ENCODE data around the gene ZBTB21. TPM values are rescaled to one million over a fixed set of nuclear protein-coding genes. Genes with fewer than 3 reads are reported as not detected.
A peak's percentile ranks its signal among the peaks of the same experiment; 100 is the strongest.
"Not testable (repeated sequence)": the region's sequence is repeated elsewhere in the genome, so short reads cannot be mapped to it uniquely, and the experiment has no call there.

The ZBTB21 gene
- total RNA-seq, 6 donors from 2014 or later, result 12.4 to 28.3 (median 16.7) TPM

GRCh38 chr21:41951876-41952567, 58.1 kb downstream of the ZBTB21 start:
- DNase-seq (no peak), ATAC-seq (ENCODE audit: low FRiP score in 2 of 2) (no peak)
- WGBS, 2 donors, result 73 to 83% methylated on average over 5 of the region's 5 CpGs
- H3K27ac ChIP-seq, result no peak overlapping the region
- no peaks in the 10 kb centered on the region for H3K36me3 ChIP-seq
- TF ChIP-seq CTCF (IDR thresholded peaks at IDR 0.05), result no peak
- no peak for TF ChIP-seq EP300 (IDR thresholded peaks at IDR 0.05)
- no peak for TF ChIP-seq POLR2AphosphoS5 (IDR thresholded peaks at IDR 0.05)
- no peak for TF ChIP-seq POLR2A (IDR thresholded peaks at IDR 0.05)
- peak overlapping the region in 3 of 4 donors; percentile 66 to 96 (median 83) for H3K4me3 ChIP-seq
- no peaks in the 10 kb centered on the region for H3K9me3 ChIP-seq
- H3K4me1 ChIP-seq, result peaks cover 30 to 48% (median 35%) of the 10 kb centered on the region in 4 donors
- H3K27me3 ChIP-seq, result no peaks in the 10 kb centered on the region

DNA sequence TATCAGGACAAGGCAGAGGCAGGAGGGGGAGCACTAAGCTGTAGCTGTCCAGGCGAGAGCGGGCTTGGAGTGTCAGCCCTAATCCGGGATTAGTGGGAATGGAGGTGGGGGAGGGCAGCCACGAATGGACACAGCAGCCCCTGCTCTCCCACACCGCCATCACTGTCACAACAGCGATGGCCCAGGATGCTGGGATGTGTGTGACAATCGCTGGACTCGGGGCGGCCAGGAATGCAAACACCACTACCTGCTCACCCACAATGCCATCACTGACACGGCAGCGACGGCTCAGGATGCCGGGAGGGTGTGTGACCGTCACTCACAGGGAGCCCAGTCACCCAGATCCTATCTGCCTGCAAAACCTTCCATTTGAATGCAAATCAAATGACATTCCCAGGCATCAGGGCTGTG, 59.2 kb downstream of the ZBTB21 start:
- WGBS, 2 donors, result 79 to 94% methylated on average over 6 to 14 of the region's 14 CpGs
- H3K4me1 ChIP-seq, result peaks cover 30 to 45% (median 34%) of the 10 kb centered on the region in 4 donors
- no peak for ATAC-seq (ENCODE audit: low FRiP score in 2 of 2)
- TF ChIP-seq EP300 (IDR thresholded peaks at IDR 0.05) (no peak), POLR2A (IDR thresholded peaks at IDR 0.05) (no peak), CTCF (IDR thresholded peaks at IDR 0.05) (no peak), POLR2AphosphoS5 (IDR thresholded peaks at IDR 0.05) (no peak)
- H3K27me3 ChIP-seq, result no peaks in the 10 kb centered on the region
- H3K27ac ChIP-seq, result no peak overlapping the region
- H3K36me3 ChIP-seq, result no peaks in the 10 kb centered on the region
- DNase-seq, result no peak
- no peaks in the 10 kb centered on the region for H3K9me3 ChIP-seq
- H3K4me3 ChIP-seq, result no peak overlapping the region

GRCh38 chr21:41949631-41950030, 60.5 kb downstream of the ZBTB21 start:
- H3K27ac ChIP-seq; H3K4me3 ChIP-seq; H3K9me3 ChIP-seq; ATAC-seq (ENCODE audit: low FRiP score in 2 of 2); H3K27me3 ChIP-seq; DNase-seq; H3K36me3 ChIP-seq: not testable (repeated sequence)
- peaks cover 30 to 45% (median 34%) of the 10 kb centered on the region in 4 donors for H3K4me1 ChIP-seq
- WGBS, 2 donors, result 98 to 100% methylated on average over 3 of the region's 3 CpGs

DNA sequence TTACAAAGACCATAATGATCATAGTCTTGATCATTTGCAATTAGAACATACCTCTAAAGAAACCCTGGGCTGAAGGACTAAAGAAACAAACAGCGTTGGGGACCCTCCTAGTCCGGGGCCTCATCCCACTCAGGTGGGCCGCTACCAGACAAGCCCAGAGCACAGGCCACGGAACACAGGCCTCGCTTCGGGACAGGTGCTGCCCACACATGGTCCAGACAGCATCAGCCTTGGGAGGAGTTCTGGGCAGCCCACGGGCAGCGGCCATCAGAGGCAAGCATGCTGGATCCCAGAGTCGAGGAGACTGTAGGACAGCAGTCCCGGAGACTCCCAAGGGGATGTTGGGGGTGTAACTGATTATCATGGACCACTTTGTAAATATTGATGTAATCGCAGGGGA, 61.3 kb downstream of the ZBTB21 start:
- Histone ChIP-seq H3K27ac (no peak overlapping the region), H3K4me1 (peaks cover 27 to 38% (median 32%) of the 10 kb centered on the region in 4 donors), H3K36me3 (no peaks in the 10 kb centered on the region), H3K4me3 (no peak overlapping the region), H3K9me3 (no peaks in the 10 kb centered on the region), H3K27me3 (no peaks in the 10 kb centered on the region)
- TF ChIP-seq POLR2AphosphoS5 (IDR thresholded peaks at IDR 0.05), result no peak
- TF ChIP-seq CTCF (IDR thresholded peaks at IDR 0.05), result no peak
- TF ChIP-seq POLR2A (IDR thresholded peaks at IDR 0.05), result no peak
- TF ChIP-seq EP300 (IDR thresholded peaks at IDR 0.05), result no peak
- WGBS, 2 donors, result 83 to 88% methylated on average over 6 to 11 of the region's 11 CpGs
- DNase-seq (peak in 1 of 2 donors; percentile 38), ATAC-seq (ENCODE audit: low FRiP score in 2 of 2) (no peak)

- 59 to 68% methylated on average over 7 to 9 of the region's 9 CpGs for WGBS, 2 donors
- Histone ChIP-seq H3K9me3 (no peaks in the 10 kb centered on the region), H3K27me3 (no peaks in the 10 kb centered on the region), H3K27ac (peak overlapping the region in 2 of 4 donors; percentile 60 to 63), H3K4me1 (peaks cover 25 to 33% (median 31%) of the 10 kb centered on the region in 4 donors), H3K4me3 (no peak overlapping the region), H3K36me3 (no peaks in the 10 kb centered on the region)
- DNase-seq (peak in 1 of 2 donors; percentile 50), ATAC-seq (ENCODE audit: low FRiP score in 2 of 2) (no peak)
- TF ChIP-seq POLR2AphosphoS5 (IDR thresholded peaks at IDR 0.05) (no peak), CTCF (IDR thresholded peaks at IDR 0.05) (no peak), POLR2A (IDR thresholded peaks at IDR 0.05) (no peak), EP300 (IDR thresholded peaks at IDR 0.05) (no peak)
These were observed 61.9 kb downstream of the ZBTB21 start for GRCh38 chr21:41948078-41948895.

All from upper lobe of left lung (tissue), 6 donors.